T1000 (cell line): Measurements from ENCODE around the gene ALG12.

ENCODE experiments used
- DNase-seq: peaks from one replicate; lab custom pipeline; 2025; ENCODE audit warnings: mixed read lengths; lab: John Stamatoyannopoulos, UW

ALG12 gene

GRCh38 chr22:49911881-49912625, 6.2 kb downstream of the ALG12 start:
- DNase-seq = no peak

GRCh38 chr22:49910229-49911155, 7.7 kb downstream of the ALG12 start:
- no peak for DNase-seq

GRCh38 chr22:49909476-49910205, 8.6 kb downstream of the ALG12 start:
- DNase-seq = no peak

- no peak for DNase-seq
Measured at GRCh38 chr22:49907807-49908206, 10.4 kb downstream of the ALG12 start.

GRCh38 chr22:49906799-49907290, 11.4 kb downstream of the ALG12 start:
- no peak for DNase-seq

GRCh38 chr22:49906071-49906798, 12.0 kb downstream of the ALG12 start:
- no peak for DNase-seq

- no peak for DNase-seq
Measured at GRCh38 chr22:49905465-49905864, 12.8 kb downstream of the ALG12 start.

- DNase-seq = no peak
Measured at GRCh38 chr22:49904040-49904369, 14.2 kb downstream of the ALG12 start.

- no peak for DNase-seq
Measured at GRCh38 chr22:49903322-49904039, 14.8 kb downstream of the ALG12 start.

- DNase-seq = no peak
Measured at GRCh38 chr22:49901457-49901856, 16.8 kb downstream of the ALG12 start.

- no peak for DNase-seq
Measured at GRCh38 chr22:49900441-49901230, 17.6 kb downstream of the ALG12 start.

- no peak for DNase-seq
Measured at GRCh38 chr22:49899530-49899929, 18.7 kb downstream of the ALG12 start.

GRCh38 chr22:49897015-49897684, 21.1 kb downstream of the ALG12 start:
- no peak for DNase-seq

- DNase-seq = no peak
Measured at GRCh38 chr22:49896201-49896600, 22.0 kb downstream of the ALG12 start.

- DNase-seq = no peak
Measured at GRCh38 chr22:49894322-49895054, 23.8 kb downstream of the ALG12 start.

- no peak for DNase-seq
Measured at GRCh38 chr22:49893025-49893424, 25.2 kb downstream of the ALG12 start.

GRCh38 chr22:49892226-49892899, 25.9 kb downstream of the ALG12 start:
- no peak for DNase-seq

- DNase-seq = no peak
Measured at GRCh38 chr22:49889071-49889470, 29.2 kb downstream of the ALG12 start.
